Upper lobe of left lung (tissue), 4 donors: ENCODE measurements around the gene LENEP.

Source experiments
- CTCF ChIP-seq, 6 experiments: fragments of 450-650 bp in 4 of 6; fragments of 200-600 bp in 2 of 6; sonication (generic) in 2 of 6; IDR thresholded peaks; one replicate each; pipeline ENCODE4 v1.5.1; 2016 to 2019; ENCODE audit warnings: antibody characterized with exemption in 6 of 6
- EP300 ChIP-seq, 4 donors: sonication (generic); formaldehyde crosslinking; IDR thresholded peaks; one replicate each; pipeline ENCODE4 v1.5.1; 2017; ENCODE audit warnings: antibody characterized with exemption in 4 of 4, control low read depth in 2 of 4
- POLR2A ChIP-seq, 4 donors: fragments of 450-650 bp; IDR thresholded peaks; one replicate each; pipeline ENCODE4 v1.5.1; 2016 to 2017; ENCODE audit warnings: antibody characterized with exemption in 4 of 4, mild to moderate bottlenecking in 2 of 4

DNA sequence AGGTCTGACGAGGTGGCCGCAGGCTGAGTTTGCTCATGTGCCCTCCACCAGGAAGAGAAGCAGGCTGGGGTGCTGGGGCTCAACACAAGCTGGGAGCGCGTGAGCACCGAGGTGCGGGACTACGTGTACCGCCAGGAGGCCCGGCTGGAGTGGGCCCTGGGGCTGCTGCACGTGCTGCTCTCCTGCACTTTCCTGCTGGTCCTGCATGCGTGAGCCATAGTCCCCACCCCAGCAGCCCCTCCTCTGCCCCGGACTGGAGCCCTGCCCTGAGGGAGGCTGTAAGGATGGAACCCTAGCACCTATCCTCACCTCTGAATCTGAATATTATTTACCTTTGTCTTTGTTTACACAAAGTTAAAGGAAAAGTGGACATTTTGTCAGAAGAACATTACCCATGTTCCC is 49.9 kb downstream of the LENEP start:
- TF ChIP-seq EP300 (IDR thresholded peaks at IDR 0.05) (no peak), CTCF (IDR thresholded peaks at IDR 0.05) (no peak), POLR2A (IDR thresholded peaks at IDR 0.05) (no peak)
